H1 (cell line): ENCODE measurements around the gene ASPDH. TPM values are rescaled to one million over a fixed set of nuclear protein-coding genes. Genes with fewer than 3 reads are reported as not detected.

Source experiments
- CTCF ChIA-PET: fragments of 300-600 bp; sonication (Branson Sonifier 250); formaldehyde crosslinking; loops from one replicate; lab custom pipeline; 2021; ENCODE audit not compliant: partially characterized antibody; lab: Charles Lee
- POLR2A ChIA-PET: fragments of 300-600 bp; sonication (Branson Sonifier 250); formaldehyde crosslinking; loops from one replicate; lab custom pipeline; 2021; ENCODE audit warnings: inconsistent platforms; ENCODE audit not compliant: partially characterized antibody; lab: Charles Lee
- DNase-seq, 2 experiments: peaks; one replicate each; pipeline versions ENCODE4 v3.0.0 to v3.0.0-alpha.2; 2010 to 2022; ENCODE audit warnings: low spot score in 2 of 2, low read depth in 1 of 2, mixed read lengths in 1 of 2
- FAIRE-seq: peaks from 2 replicates; lab custom pipeline; 2011; peaks lifted over from hg19 to GRCh38; lab: Jason Lieb, UNC
- H2AFZ ChIP-seq: 2 replicates; pipeline ENCODE4 v1.8.1; 2012; ENCODE audit warnings: low read length, inconsistent platforms
- H2AK5ac ChIP-seq: 2 replicates; pipeline ENCODE4 v1.6.1; 2013; ENCODE audit warnings: low read depth, low read length
- H2BK120ac ChIP-seq: replicated peaks from 2 replicates; pipeline ENCODE3; 2013; ENCODE audit warnings: low read depth, low read length, inconsistent platforms
- H2BK12ac ChIP-seq: 2 replicates; pipeline ENCODE4 v1.6.1; 2013; ENCODE audit warnings: low read depth, low read length
- H2BK15ac ChIP-seq: 2 replicates; pipeline ENCODE4 v1.6.1; 2013; ENCODE audit warnings: low read length
- H2BK20ac ChIP-seq: 2 replicates; pipeline ENCODE4 v1.6.1; 2013; ENCODE audit warnings: low read length
- H2BK5ac ChIP-seq: 2 replicates; pipeline ENCODE4 v1.6.1; 2013; ENCODE audit warnings: low read depth, low read length
- H3K14ac ChIP-seq: 2 replicates; pipeline ENCODE4 v1.6.1; 2013; ENCODE audit warnings: inconsistent platforms; ENCODE audit not compliant: insufficient read length
- H3K18ac ChIP-seq: 2 replicates; pipeline ENCODE4 v1.6.1; 2013; ENCODE audit warnings: low read length; ENCODE audit errors: extremely low read depth
- H3K23ac ChIP-seq: 2 replicates; pipeline ENCODE4 v1.6.1; 2013; ENCODE audit warnings: inconsistent platforms; ENCODE audit not compliant: insufficient read length
- H3K23me2 ChIP-seq: 2 replicates; pipeline ENCODE4 v1.6.1; 2013; ENCODE audit warnings: low read depth, low read length
- H3K27ac ChIP-seq: 2 replicates; pipeline ENCODE4 v1.6.1; 2011; ENCODE audit warnings: low read depth, low read length, inconsistent platforms
- H3K27me3 ChIP-seq, 4 experiments: replicated peaks in 1 of 4; 1 replicate in 1 of 4; 2 replicates in 3 of 4; pipeline versions ENCODE4 v1.6.1 to v1.8.1; 2011 to 2013; ENCODE audit warnings: low read length in 3 of 4, mild to moderate bottlenecking in 3 of 4, inconsistent platforms in 2 of 4, mixed read lengths in 2 of 4, moderate library complexity in 1 of 4; ENCODE audit not compliant: control insufficient read depth in 3 of 4, insufficient read depth in 3 of 4; ENCODE audit errors: extremely low read depth in 1 of 4
- H3K36me3 ChIP-seq, 4 experiments: 2 replicates each; pipeline versions ENCODE4 v1.6.1 to v1.8.1; 2011 to 2013; ENCODE audit warnings: mild to moderate bottlenecking in 4 of 4, low read length in 3 of 4, moderate library complexity in 2 of 4, control low read depth in 1 of 4, inconsistent platforms in 1 of 4; ENCODE audit not compliant: insufficient read depth in 4 of 4, control insufficient read depth in 2 of 4
- H3K4ac ChIP-seq: replicated peaks from 2 replicates; pipeline ENCODE3; 2013; ENCODE audit warnings: low read length, low read depth, mixed read lengths, inconsistent platforms; ENCODE audit not compliant: insufficient read length
- H3K4me1 ChIP-seq, 4 experiments: replicated peaks in 1 of 4; 1 replicate in 1 of 4; 2 replicates in 3 of 4; pipeline versions ENCODE4 v1.6.1 to v1.8.1; 2011 to 2013; ENCODE audit warnings: low read length in 3 of 4, inconsistent platforms in 2 of 4, mixed read lengths in 1 of 4; ENCODE audit not compliant: insufficient read depth in 4 of 4, control insufficient read depth in 3 of 4
- H3K4me2 ChIP-seq, 2 experiments: 2 replicates each; pipeline versions ENCODE4 v1.6.1 to v1.8.1; 2011 to 2013; ENCODE audit warnings: low read depth in 2 of 2, low read length in 2 of 2, control low read depth in 1 of 2, inconsistent platforms in 1 of 2, mild to moderate bottlenecking in 1 of 2; ENCODE audit not compliant: insufficient read depth in 1 of 2
- H3K4me3 ChIP-seq, 4 experiments: fragments of 200-600, 300-600 bp in 1 of 4; sonication (generic), shearing (Covaris generic), sonication (Bioruptor Twin) in 1 of 4; 2 replicates each; pipeline versions ENCODE4 v1.5.1 to v1.8.1; 2011 to 2016; ENCODE audit warnings: low read length in 4 of 4, low read depth in 3 of 4, control low read depth in 2 of 4, inconsistent platforms in 2 of 4, mild to moderate bottlenecking in 2 of 4, mixed read lengths in 1 of 4, moderate library complexity in 1 of 4; ENCODE audit not compliant: insufficient read depth in 2 of 4; ENCODE audit errors: extremely low read depth in 1 of 4
- H3K56ac ChIP-seq: replicated peaks from 2 replicates; pipeline ENCODE3; 2013; ENCODE audit warnings: low read depth, mild to moderate bottlenecking, mixed read lengths, low read length, inconsistent platforms; ENCODE audit not compliant: insufficient read length
- H3K79me1 ChIP-seq: 2 replicates; pipeline ENCODE4 v1.6.1; 2013; ENCODE audit warnings: low read depth, low read length, control low read depth
- H3K79me2 ChIP-seq, 2 experiments: 2 replicates each; pipeline versions ENCODE4 v1.6.1 to v1.8.1; 2012 to 2013; ENCODE audit warnings: low read length in 2 of 2, mild to moderate bottlenecking in 2 of 2, inconsistent platforms in 1 of 2; ENCODE audit not compliant: insufficient read depth in 2 of 2, control insufficient read depth in 1 of 2
- H3K9ac ChIP-seq, 4 experiments: replicated peaks in 1 of 4; 1 replicate in 1 of 4; 2 replicates in 3 of 4; pipeline versions ENCODE4 v1.6.1 to v1.8.1; 2011 to 2013; ENCODE audit warnings: low read depth in 3 of 4, low read length in 3 of 4, control low read depth in 2 of 4, mild to moderate bottlenecking in 2 of 4, moderate library complexity in 2 of 4, inconsistent platforms in 1 of 4; ENCODE audit errors: extremely low read depth in 1 of 4
- H3K9me3 ChIP-seq, 2 experiments: 2 replicates each; pipeline versions ENCODE4 v1.6.1 to v1.8.1; 2012 to 2013; ENCODE audit warnings: mild to moderate bottlenecking in 2 of 2, moderate library complexity in 2 of 2, control low read depth in 1 of 2, inconsistent platforms in 1 of 2, low read depth in 1 of 2, low read length in 1 of 2, mixed read lengths in 1 of 2; ENCODE audit not compliant: insufficient read depth in 2 of 2
- H4K20me1 ChIP-seq, 2 experiments: replicated peaks in 1 of 2; 2 replicates each; pipeline versions ENCODE3 to v1.8.1; 2011 to 2013; ENCODE audit warnings: inconsistent platforms in 2 of 2, low read length in 2 of 2, mild to moderate bottlenecking in 1 of 2; ENCODE audit not compliant: insufficient read depth in 2 of 2, control insufficient read depth in 1 of 2
- H4K5ac ChIP-seq: 2 replicates; pipeline ENCODE4 v1.6.1; 2013; ENCODE audit warnings: low read length, low read depth, mixed read lengths, inconsistent platforms; ENCODE audit not compliant: insufficient read length
- H4K8ac ChIP-seq: 2 replicates; pipeline ENCODE4 v1.8.0; 2013; ENCODE audit warnings: mild to moderate bottlenecking, moderate library complexity, low read length, inconsistent platforms; ENCODE audit not compliant: insufficient read depth; ENCODE audit errors: extremely low read depth
- H4K91ac ChIP-seq: replicated peaks from 2 replicates; pipeline ENCODE3; 2013; ENCODE audit warnings: low read length, mixed read lengths, inconsistent platforms; ENCODE audit not compliant: insufficient read length
- BCL11A ChIP-seq, 2 experiments: IDR thresholded peaks; one replicate each; pipeline ENCODE4 v1.6.1; 2011; ENCODE audit warnings: low read depth in 2 of 2, low read length in 2 of 2, mild to moderate bottlenecking in 2 of 2
- CTCF ChIP-seq, 3 experiments: IDR thresholded peaks; 1 replicate in 2 of 3; 2 replicates in 1 of 3; pipeline versions ENCODE4 v1.5.1 to v1.6.1; 2011; ENCODE audit warnings: low read length in 3 of 3, mild to moderate bottlenecking in 3 of 3, inconsistent platforms in 2 of 3, low read depth in 1 of 3, moderate library complexity in 1 of 3; ENCODE audit not compliant: insufficient read depth in 1 of 3; ENCODE audit errors: control extremely low read depth in 1 of 3
- FOSL1 ChIP-seq: IDR thresholded peaks from 2 replicates; pipeline ENCODE4 v1.6.1; 2011; ENCODE audit warnings: mild to moderate bottlenecking, low read depth, low read length, moderate library complexity; ENCODE audit not compliant: insufficient read depth
- KDM1A ChIP-seq: fragments of 200-600, 300-600 bp; sonication (generic); IDR thresholded peaks from 2 replicates; pipeline ENCODE4 v1.7.1; 2016; ENCODE audit warnings: mild to moderate bottlenecking, low read length, borderline replicate concordance
- TAF7 ChIP-seq: optimal IDR thresholded peaks from 2 replicates; pipeline ENCODE3; 2011; ENCODE audit warnings: low read depth, mild to moderate bottlenecking, inconsistent platforms, low read length, moderate library complexity, borderline replicate concordance
- ZNF274 ChIP-seq: IDR thresholded peaks from 2 replicates; pipeline ENCODE4 v1.7.0; 2012; ENCODE audit warnings: low read length, borderline replicate concordance; ENCODE audit errors: extremely low read depth
- WGBS, 2 experiments: shearing (Covaris generic) in 1 of 2; methylation state at CpG; one replicate each; pipeline versions ENCODE4 v1.1.6 to v1.1.7; 2013 to 2015; ENCODE audit warnings: low lambda C conversion rate in 2 of 2, mixed read lengths in 2 of 2, inconsistent platforms in 1 of 2, low coverage in 1 of 2, missing lambda C conversion rate in 1 of 2; ENCODE audit not compliant: insufficient replicate concordance in 2 of 2, insufficient coverage in 1 of 2, insufficient read length in 1 of 2; ENCODE audit errors: extremely low coverage in 1 of 2, missing lambda C conversion rate in 1 of 2; 5-methylcytosine and 5-hydroxymethylcytosine counted together
- polyA plus RNA-seq, 7 experiments: library from polyadenylated mRNA; depleted of rRNA in 3 of 7; stranded (reverse) in 5 of 7; unstranded in 2 of 7; fragments of >200 nt in 5 of 7; fragments of 200-250 nt in 2 of 7; gene quantifications; 1 replicate in 5 of 7; 2 replicates in 1 of 7; 4 replicates in 1 of 7; pipeline versions ENCODE4 v1.2.1 to v1.2.3, GENCODE V29; 2011 to 2013; ENCODE audit warnings: missing spikeins in 2 of 7, mixed read lengths in 2 of 7
- total RNA-seq: library from RNA; stranded (reverse); fragmentation: NEBNext Ultra II Directional; extraction: Animal tissue kit (Norgen Biotek cat#: 25700); gene quantifications from 2 replicates; pipeline ENCODE4 v1.2.1, GENCODE V29; 2021

ASPDH gene
- total and polyA plus RNA-seq, 2 of the 8 experiments (the other 6 are each of a cell fraction or from before 2014, with no cell fraction given), result not detected

- Histone ChIP-seq H3K36me3 (no peaks in the 10 kb centered on the region), H3K18ac (no peak overlapping the region), H2AFZ (no peak overlapping the region), H2BK15ac (no peak overlapping the region), H2BK12ac (no peak overlapping the region), H4K91ac (no peak overlapping the region), H2BK120ac (no peak overlapping the region), H3K4me2 (no peak overlapping the region; a peak in 1 of 4 replicates), H2BK5ac (no peak overlapping the region), H3K9me3 (no peaks in the 10 kb centered on the region), H3K23ac (no peak overlapping the region), H4K8ac (peak overlapping the region; percentile 2; the same call in 1 of the 2 replicates), H4K5ac (no peak overlapping the region), H3K4me1 (peaks cover 0 to 9% (median 3%) of the 10 kb centered on the region in 4 experiments; a peak in 5 of 7 replicates), H3K4me3 (no peak overlapping the region), H3K14ac (no peak overlapping the region), H2BK20ac (no peak overlapping the region; the same call in 1 of the 2 replicates), H3K9ac (no peak overlapping the region), H3K4ac (no peak overlapping the region), H3K27me3 (peaks cover 1 to 38% (median 33%) of the 10 kb centered on the region in 4 experiments), H2AK5ac (no peak overlapping the region), H3K79me1 (no peaks in the 10 kb centered on the region; the same call in 1 of the 2 replicates), H3K27ac (no peak overlapping the region), H3K79me2 (no peaks in the 10 kb centered on the region), H3K23me2 (peaks cover 3% of the 10 kb centered on the region; the same call in 1 of the 2 replicates), H3K56ac (no peak overlapping the region), H4K20me1 (no peaks in the 10 kb centered on the region)
- ChIA-PET CTCF (interaction anchor here (0.5 to 2.4 kb wide), 7 partner anchors 14 to 258 kb away, joined by 3 to 7 read pairs (median 3); no protein-coding TSS in a partner anchor), POLR2A (interaction anchor here (0.7 to 1.7 kb wide), 5 partner anchors 8 to 44 kb away, joined by 3 to 9 read pairs (median 3); partner anchors contain the start of gene JOSD2)
- no peak for DNase-seq
- TF ChIP-seq ZNF274, result no peak
- TF ChIP-seq FOSL1, result no peak
- no peak for TF ChIP-seq KDM1A
- no peak for TF ChIP-seq BCL11A (IDR thresholded peaks at IDR 0.05; ENCODE audit: low read depth in 2 of 2, low read length in 2 of 2)
- no peak for TF ChIP-seq CTCF (IDR thresholded peaks at IDR 0.05; ENCODE audit: control extremely low read depth in 1 of 3, insufficient read depth in 1 of 3, low read depth in 1 of 3, low read length in 3 of 3)
- TF ChIP-seq TAF7, result no peak
- FAIRE-seq, result no peak
- WGBS, 2 experiments, result 77% methylated on average over 11 of the region's 12 CpGs; no CpG with 5 or more reads in 1 of the 2 experiments
Measured at GRCh38 chr19:50501186-50501567, 12.5 kb downstream of the ASPDH start.
